B cell (primary cell): ENCODE measurements around the gene CIT. TPM values are rescaled to one million over a fixed set of nuclear protein-coding genes. Genes with fewer than 3 reads are reported as not detected.

Experiments used
- ATAC-seq: fragments of 200-7000 bp; cut with Tn5 transposase; one replicate; pipeline ENCODE4 v1.10.0; 2021; ENCODE audit warnings: low read depth, mild to moderate bottlenecking, moderate number of reproducible peaks, moderate library complexity
- CTCF ChIA-PET: fragments of 350-600 bp; sonication (Branson Sonifier 250); formaldehyde crosslinking; loops from one replicate; lab custom pipeline; 2021; ENCODE audit warnings: antibody characterized with exemption, inconsistent platforms; lab: Charles Lee
- POLR2A ChIA-PET: fragments of 350-600 bp; sonication (Branson Sonifier 250); formaldehyde crosslinking; loops from one replicate; lab custom pipeline; 2021; ENCODE audit warnings: antibody characterized with exemption; lab: Charles Lee
- DNase-seq: peaks from one replicate; pipeline ENCODE4 v3.0.0; 2013
- H2AFZ ChIP-seq: 2 replicates; pipeline ENCODE4 v1.6.1; 2012; ENCODE audit warnings: mild to moderate bottlenecking, low read depth, low read length; ENCODE audit not compliant: insufficient read depth, poor library complexity, severe bottlenecking
- H3K27ac ChIP-seq, 2 donors: 1 replicate in 1 of 2; 2 replicates in 1 of 2; pipeline ENCODE4 v1.5.1; 2012 to 2013; ENCODE audit warnings: low read length in 2 of 2, mild to moderate bottlenecking in 2 of 2, moderate library complexity in 1 of 2
- H3K27me3 ChIP-seq, 4 experiments: fragments of 200-600 bp in 1 of 4; sonication (generic) in 1 of 4; replicated peaks in 1 of 4; 1 replicate in 2 of 4; 2 replicates in 2 of 4; pipeline versions ENCODE4 v1.6.1 to v1.7.0; 2013 to 2016; ENCODE audit warnings: low read length in 3 of 4, mild to moderate bottlenecking in 2 of 4, mixed read lengths in 1 of 4, moderate library complexity in 1 of 4; ENCODE audit not compliant: insufficient read depth in 4 of 4, control insufficient read depth in 3 of 4; ENCODE audit errors: control extremely low read depth in 1 of 4
- H3K36me3 ChIP-seq, 2 experiments: replicated peaks in 1 of 2; 1 replicate in 1 of 2; 2 replicates in 1 of 2; pipeline versions ENCODE4 v1.6.1 to v1.7.1; 2013; ENCODE audit warnings: low read length in 1 of 2; ENCODE audit not compliant: insufficient read depth in 2 of 2, control insufficient read depth in 1 of 2; ENCODE audit errors: control extremely low read depth in 1 of 2, extremely low read depth in 1 of 2
- H3K4me1 ChIP-seq, 2 donors: fragments of 200-600 bp in 1 of 2; sonication (generic) in 1 of 2; 1 replicate in 1 of 2; 2 replicates in 1 of 2; pipeline versions ENCODE4 v1.5.1 to v1.6.1; 2013 to 2017; ENCODE audit warnings: low read length in 2 of 2; ENCODE audit not compliant: control insufficient read depth in 2 of 2, insufficient read depth in 2 of 2
- H3K4me2 ChIP-seq: replicated peaks from 2 replicates; pipeline ENCODE3; 2012; ENCODE audit warnings: mild to moderate bottlenecking, low read depth, low read length; ENCODE audit not compliant: poor library complexity, severe bottlenecking
- H3K4me3 ChIP-seq, 5 experiments: fragments of 200-600 bp in 1 of 5; sonication (generic) in 1 of 5; 1 replicate in 3 of 5; 2 replicates in 2 of 5; pipeline versions ENCODE4 v1.5.1 to v1.7.0; 2011 to 2016; ENCODE audit warnings: low read length in 4 of 5, mild to moderate bottlenecking in 4 of 5, low read depth in 2 of 5, control low read depth in 1 of 5, moderate library complexity in 1 of 5; ENCODE audit not compliant: insufficient read depth in 1 of 5; ENCODE audit errors: control extremely low read depth in 1 of 5, extremely low read depth in 1 of 5
- H3K79me2 ChIP-seq: fragments of 200-600 bp; sonication (generic); one replicate; pipeline ENCODE4 v1.6.0; 2016; ENCODE audit warnings: low read length; ENCODE audit not compliant: control insufficient read depth, insufficient read depth
- H3K9ac ChIP-seq: fragments of 200-600 bp; sonication (generic); 2 replicates; pipeline ENCODE4 v1.6.1; 2017; ENCODE audit warnings: mild to moderate bottlenecking, low read length, moderate library complexity
- H3K9me3 ChIP-seq, 3 donors: one replicate each; pipeline versions ENCODE4 v1.6.1 to v1.7.1; 2013; ENCODE audit warnings: low read length in 2 of 3; ENCODE audit not compliant: control insufficient read depth in 2 of 3, insufficient read depth in 1 of 3; ENCODE audit errors: control extremely low read depth in 1 of 3
- H4K20me1 ChIP-seq: 2 replicates; pipeline ENCODE4 v1.6.0; 2012; ENCODE audit warnings: mild to moderate bottlenecking, low read length; ENCODE audit not compliant: insufficient read depth, control insufficient read depth, poor library complexity, severe bottlenecking
- H3K27ac Mint-ChIP-seq: one replicate; pipeline ENCODE4 v1.8.0; 2021; ENCODE audit warnings: mixed read lengths
- H3K27me3 Mint-ChIP-seq: one replicate; pipeline ENCODE4 v1.8.0; 2021; ENCODE audit warnings: mixed read lengths
- H3K4me1 Mint-ChIP-seq: one replicate; pipeline ENCODE4 v1.8.0; 2021; ENCODE audit warnings: mixed read lengths
- H3K4me3 Mint-ChIP-seq: one replicate; pipeline ENCODE4 v1.8.0; 2021; ENCODE audit warnings: mixed read lengths
- H3K9me3 Mint-ChIP-seq: one replicate; pipeline ENCODE4 v1.8.0; 2022; ENCODE audit warnings: mixed read lengths; ENCODE audit not compliant: insufficient read depth
- CTCF ChIP-seq: fragments of 200-600 bp; IDR thresholded peaks from one replicate; pipeline ENCODE4 v1.8.0; 2022; ENCODE audit warnings: antibody characterized with exemption, mild to moderate bottlenecking
- EZH2 ChIP-seq: IDR thresholded peaks from 2 replicates; pipeline ENCODE4 v1.6.1; 2012; ENCODE audit warnings: borderline replicate concordance, low read depth, mild to moderate bottlenecking, moderate library complexity, low read length; ENCODE audit not compliant: insufficient read depth, poor library complexity, severe bottlenecking
- WGBS: methylation state at CpG from one replicate; pipeline ENCODE4 v1.1.5; 2013; ENCODE audit warnings: missing lambda C conversion rate; ENCODE audit not compliant: insufficient coverage; 5-methylcytosine and 5-hydroxymethylcytosine counted together
- intact Hi-C: fragments of 100-400 bp; cut with micrococcal nuclease; formaldehyde crosslinking; loops from one replicate; pipeline ENCODE4 v1.10.0; 2022
- polyA plus RNA-seq: library from polyadenylated mRNA; depleted of rRNA; stranded (reverse); fragments of >200 nt; gene quantifications from 2 replicates; pipeline ENCODE4 v1.2.3, GENCODE V29; 2012
- total RNA-seq, 2 donors: library from RNA; stranded (reverse); fragments of 120-200 nt in 1 of 2; gene quantifications; 1 replicate in 1 of 2; 2 replicates in 1 of 2; pipeline versions ENCODE4 v1.2.3 to v1.2.4, GENCODE V29; 2013 to 2022

CIT gene
- total and polyA plus RNA-seq, 2 donors (not counting 1 experiment from before 2014, with no cell fraction given), result 1.4 to 6.1 TPM

- over 99% methylated on average over 14 of the region's 17 CpGs for WGBS
- no peak overlapping the region for H3K27ac Mint-ChIP-seq
- no peak for DNase-seq
- Histone ChIP-seq H3K9ac (no peak overlapping the region), H3K79me2 (no peaks in the 10 kb centered on the region), H3K4me2 (no peak overlapping the region), H3K36me3 (no peaks in the 10 kb centered on the region), H4K20me1 (no peaks in the 10 kb centered on the region), H3K27ac (no peak overlapping the region), H3K4me1 (no peaks in the 10 kb centered on the region), H3K4me3 (no peak overlapping the region), H3K9me3 (peaks cover 0 to 5% (median 0%) of the 10 kb centered on the region in 3 donors), H3K27me3 (no peaks in the 10 kb centered on the region), H2AFZ (no peak overlapping the region)
- H3K27me3 Mint-ChIP-seq, result no peaks in the 10 kb centered on the region
- intact Hi-C loops, result no loop called here
- ATAC-seq, result no peak
- ChIA-PET POLR2A (no interaction called here), CTCF (no interaction called here)
- H3K4me1 Mint-ChIP-seq, result peaks cover 2% of the 10 kb centered on the region
- no peak overlapping the region for H3K4me3 Mint-ChIP-seq
- TF ChIP-seq CTCF, result no peak
- no peak for TF ChIP-seq EZH2
- H3K9me3 Mint-ChIP-seq, result no peaks in the 10 kb centered on the region
These were observed 92.4 kb downstream of the CIT start for GRCh38 chr12:119784673-119785072.

GRCh38 chr12:119783787-119784186, 93.3 kb downstream of the CIT start:
- DNase-seq (no peak), ATAC-seq (no peak)
- H2AFZ ChIP-seq, result no peak overlapping the region
- intact Hi-C loops, result no loop called here
- H3K9me3 ChIP-seq, result peaks cover 0 to 5% (median 0%) of the 10 kb centered on the region in 3 donors
- Mint-ChIP-seq H3K4me3 (no peak overlapping the region), H3K9me3 (no peaks in the 10 kb centered on the region), H3K27ac (no peak overlapping the region), H3K27me3 (no peaks in the 10 kb centered on the region), H3K4me1 (peaks cover 2% of the 10 kb centered on the region)
- CTCF ChIA-PET, result no interaction called here
- no peaks in the 10 kb centered on the region for H3K4me1 ChIP-seq
- no peak overlapping the region for H3K4me3 ChIP-seq
- TF ChIP-seq EZH2, result no peak
- TF ChIP-seq CTCF, result no peak
- H3K9ac ChIP-seq, result no peak overlapping the region
- no peak overlapping the region for H3K4me2 ChIP-seq
- 100% methylated on average over 4 of the region's 6 CpGs for WGBS
- H3K79me2 ChIP-seq, result no peaks in the 10 kb centered on the region
- no peaks in the 10 kb centered on the region for H3K27me3 ChIP-seq
- H3K27ac ChIP-seq, result no peak overlapping the region
- H3K36me3 ChIP-seq, result no peaks in the 10 kb centered on the region
- H4K20me1 ChIP-seq, result no peaks in the 10 kb centered on the region
- POLR2A ChIA-PET, result no interaction called here
